Nephron progenitor cell (in vitro differentiated cells): ENCODE measurements around the gene PTRH2.

Source experiments
- DNase-seq: peaks from one replicate; pipeline ENCODE4 v3.0.0; 2021
- H3K27ac Mint-ChIP-seq: 2 replicates; pipeline ENCODE4 v1.8.0; 2021; ENCODE audit warnings: mild to moderate bottlenecking, moderate library complexity, mixed read lengths
- H3K27me3 Mint-ChIP-seq: 2 replicates; pipeline ENCODE4 v1.8.0; 2021; ENCODE audit warnings: mild to moderate bottlenecking, low read depth, mixed read lengths; ENCODE audit not compliant: poor library complexity
- H3K36me3 Mint-ChIP-seq: 2 replicates; pipeline ENCODE4 v1.8.0; 2021; ENCODE audit warnings: low read depth, mixed read lengths
- H3K4me1 Mint-ChIP-seq: 2 replicates; pipeline ENCODE4 v1.8.0; 2021; ENCODE audit warnings: mixed read lengths
- H3K4me3 Mint-ChIP-seq: 2 replicates; pipeline ENCODE4 v1.8.0; 2021; ENCODE audit warnings: mild to moderate bottlenecking, moderate library complexity, mixed read lengths
- H3K9me3 Mint-ChIP-seq: 2 replicates; pipeline ENCODE4 v1.8.0; 2021; ENCODE audit warnings: mild to moderate bottlenecking, moderate library complexity, mixed read lengths
- TF ChIP-seq, protein P1 (sequence below): fragments of 200-600 bp; sonication (generic); IDR thresholded peaks from 2 replicates; pipeline ENCODE4 v1.5.0; 2021; ENCODE audit warnings: antibody characterized with exemption

The PTRH2 gene

DNA sequence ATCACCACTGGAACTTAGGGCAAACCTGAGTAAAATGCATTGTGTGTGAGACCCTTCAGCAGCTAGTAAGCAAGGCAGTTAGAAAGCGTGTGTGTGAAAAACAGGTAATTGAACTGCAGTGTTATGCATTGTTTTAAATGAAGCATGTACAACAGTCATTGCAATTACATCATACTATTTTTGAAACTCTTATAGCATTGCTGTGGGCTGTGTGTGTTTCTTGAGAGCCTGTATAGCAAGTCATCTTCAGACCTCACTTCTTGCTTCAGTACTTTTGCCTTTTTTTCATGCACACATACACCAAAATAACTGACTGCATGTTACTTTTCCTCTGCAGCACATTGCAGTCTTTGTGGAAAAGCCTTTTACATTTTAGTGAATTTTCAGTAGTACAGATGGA lies 19.2 kb downstream of the PTRH2 start:
- no peaks in the 10 kb centered on the region for H3K27me3 Mint-ChIP-seq
- H3K36me3 Mint-ChIP-seq: peaks cover 57% of the 10 kb centered on the region
- peak overlapping the region; percentile 34 for H3K27ac Mint-ChIP-seq
- H3K4me3 Mint-ChIP-seq: no peak overlapping the region
- DNase-seq: no peak
- no peaks in the 10 kb centered on the region for H3K9me3 Mint-ChIP-seq
- TF ChIP-seq, protein P1, sequence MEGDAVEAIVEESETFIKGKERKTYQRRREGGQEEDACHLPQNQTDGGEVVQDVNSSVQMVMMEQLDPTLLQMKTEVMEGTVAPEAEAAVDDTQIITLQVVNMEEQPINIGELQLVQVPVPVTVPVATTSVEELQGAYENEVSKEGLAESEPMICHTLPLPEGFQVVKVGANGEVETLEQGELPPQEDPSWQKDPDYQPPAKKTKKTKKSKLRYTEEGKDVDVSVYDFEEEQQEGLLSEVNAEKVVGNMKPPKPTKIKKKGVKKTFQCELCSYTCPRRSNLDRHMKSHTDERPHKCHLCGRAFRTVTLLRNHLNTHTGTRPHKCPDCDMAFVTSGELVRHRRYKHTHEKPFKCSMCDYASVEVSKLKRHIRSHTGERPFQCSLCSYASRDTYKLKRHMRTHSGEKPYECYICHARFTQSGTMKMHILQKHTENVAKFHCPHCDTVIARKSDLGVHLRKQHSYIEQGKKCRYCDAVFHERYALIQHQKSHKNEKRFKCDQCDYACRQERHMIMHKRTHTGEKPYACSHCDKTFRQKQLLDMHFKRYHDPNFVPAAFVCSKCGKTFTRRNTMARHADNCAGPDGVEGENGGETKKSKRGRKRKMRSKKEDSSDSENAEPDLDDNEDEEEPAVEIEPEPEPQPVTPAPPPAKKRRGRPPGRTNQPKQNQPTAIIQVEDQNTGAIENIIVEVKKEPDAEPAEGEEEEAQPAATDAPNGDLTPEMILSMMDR: no peak
- H3K4me1 Mint-ChIP-seq: no peaks in the 10 kb centered on the region

DNA sequence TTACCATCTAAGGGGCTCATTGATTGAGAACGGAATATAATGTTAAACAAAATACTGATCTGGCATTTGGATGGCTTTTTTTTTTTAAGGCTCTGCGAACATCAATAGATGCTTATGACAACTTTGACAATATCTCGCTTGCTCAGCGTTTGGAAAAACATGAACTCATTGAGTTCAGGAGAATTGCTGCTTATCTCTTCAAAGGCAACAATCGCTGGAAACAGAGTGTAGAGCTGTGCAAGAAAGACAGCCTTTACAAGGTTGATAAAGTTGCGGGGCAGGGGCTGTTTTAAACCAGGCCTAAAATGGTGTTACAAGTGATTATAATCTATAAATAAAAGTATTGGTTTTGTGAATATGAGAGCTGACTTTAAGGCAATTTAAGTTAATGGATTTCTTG lies 22.3 kb downstream of the PTRH2 start:
- Mint-ChIP-seq H3K4me1 (no peaks in the 10 kb centered on the region), H3K9me3 (no peaks in the 10 kb centered on the region), H3K36me3 (peaks cover 55% of the 10 kb centered on the region), H3K4me3 (no peak overlapping the region), H3K27me3 (no peaks in the 10 kb centered on the region), H3K27ac (no peak overlapping the region)
- no peak for DNase-seq
- TF ChIP-seq, protein P1: no peak

DNA sequence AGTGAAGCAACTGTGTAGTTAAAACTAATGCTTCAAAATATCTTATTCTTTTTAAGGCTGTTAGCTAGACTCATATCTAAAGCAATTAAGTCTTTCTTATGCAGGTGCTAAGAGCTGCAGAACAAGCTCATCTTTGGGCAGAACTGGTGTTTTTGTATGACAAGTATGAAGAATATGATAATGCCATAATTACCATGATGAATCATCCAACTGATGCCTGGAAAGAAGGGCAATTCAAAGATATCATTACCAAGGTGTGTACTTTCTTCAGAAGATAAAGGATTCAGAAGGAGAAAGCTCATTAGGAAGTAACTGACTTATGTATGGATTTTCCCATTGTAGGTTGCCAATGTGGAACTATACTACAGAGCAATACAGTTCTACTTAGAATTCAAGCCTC lies 23.9 kb downstream of the PTRH2 start:
- H3K4me1 Mint-ChIP-seq: no peaks in the 10 kb centered on the region
- H3K36me3 Mint-ChIP-seq: peaks cover 60% of the 10 kb centered on the region
- H3K4me3 Mint-ChIP-seq: no peak overlapping the region
- no peak for DNase-seq
- no peak overlapping the region for H3K27ac Mint-ChIP-seq
- no peaks in the 10 kb centered on the region for H3K9me3 Mint-ChIP-seq
- H3K27me3 Mint-ChIP-seq: no peaks in the 10 kb centered on the region
- TF ChIP-seq, protein P1: no peak

DNA sequence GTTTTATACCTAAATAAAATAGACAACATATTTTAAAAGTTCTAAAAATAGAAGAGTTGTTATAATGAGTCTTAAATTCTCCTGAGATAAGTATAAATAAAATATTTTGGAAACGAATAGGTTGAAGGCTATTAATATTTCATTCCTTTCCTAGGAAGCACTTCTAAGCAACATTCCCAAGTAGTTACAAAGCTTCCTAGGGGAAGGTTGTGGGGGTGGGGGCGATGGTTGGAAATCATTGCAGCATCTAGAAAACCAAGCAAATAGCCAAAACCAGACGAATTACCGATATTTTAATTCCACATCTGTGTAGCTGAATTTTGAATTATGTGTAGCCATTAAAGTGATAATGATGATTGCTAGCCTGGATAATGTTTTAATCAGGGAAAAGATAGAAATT lies 26.9 kb downstream of the PTRH2 start:
- TF ChIP-seq, protein P1: no peak
- H3K4me3 Mint-ChIP-seq: no peak overlapping the region
- DNase-seq: no peak
- H3K4me1 Mint-ChIP-seq: no peaks in the 10 kb centered on the region
- H3K27ac Mint-ChIP-seq: no peak overlapping the region
- peaks cover 69% of the 10 kb centered on the region for H3K36me3 Mint-ChIP-seq
- no peaks in the 10 kb centered on the region for H3K9me3 Mint-ChIP-seq
- no peaks in the 10 kb centered on the region for H3K27me3 Mint-ChIP-seq

DNA sequence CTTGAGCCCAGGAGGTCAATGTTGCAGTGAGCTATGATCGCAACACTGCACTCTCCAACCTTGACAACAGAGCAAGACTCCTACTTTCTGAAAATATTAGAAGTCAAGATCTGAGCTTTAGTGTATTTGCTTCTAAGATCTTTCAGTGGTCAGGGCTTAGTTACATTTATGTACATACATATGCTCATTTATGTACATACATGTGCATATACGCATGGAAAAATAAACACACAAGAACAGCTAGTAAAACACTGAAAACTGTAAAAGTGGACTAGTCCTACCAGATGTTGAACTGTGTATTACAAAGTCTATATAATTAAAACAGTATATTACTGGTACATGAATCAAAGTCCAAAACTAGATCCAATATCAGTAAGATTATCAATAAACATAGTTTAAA lies 28.3 kb downstream of the PTRH2 start:
- H3K36me3 Mint-ChIP-seq: peaks cover 70% of the 10 kb centered on the region
- no peak overlapping the region for H3K4me3 Mint-ChIP-seq
- no peaks in the 10 kb centered on the region for H3K9me3 Mint-ChIP-seq
- no peak overlapping the region for H3K27ac Mint-ChIP-seq
- no peak for DNase-seq
- TF ChIP-seq, protein P1: no peak
- H3K4me1 Mint-ChIP-seq: no peaks in the 10 kb centered on the region
- H3K27me3 Mint-ChIP-seq: no peaks in the 10 kb centered on the region

DNA sequence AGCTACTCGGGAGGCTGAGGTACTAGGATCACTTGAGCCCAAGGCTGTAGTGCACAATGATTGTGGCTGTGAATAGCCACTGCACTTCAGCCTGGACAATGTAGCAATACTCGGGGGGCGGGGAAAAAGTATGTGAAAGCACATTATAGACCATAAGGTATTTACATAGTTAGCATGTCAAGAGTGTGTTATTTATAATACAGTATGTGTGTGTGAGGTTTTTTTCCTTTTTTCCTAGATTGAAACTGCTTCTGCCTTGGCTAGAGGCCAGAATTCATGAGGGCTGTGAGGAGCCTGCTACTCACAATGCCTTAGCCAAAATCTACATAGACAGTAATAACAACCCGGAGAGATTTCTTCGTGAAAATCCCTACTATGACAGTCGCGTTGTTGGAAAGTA lies 30.5 kb downstream of the PTRH2 start:
- no peak overlapping the region for H3K27ac Mint-ChIP-seq
- no peaks in the 10 kb centered on the region for H3K9me3 Mint-ChIP-seq
- DNase-seq: no peak
- TF ChIP-seq, protein P1: no peak
- H3K36me3 Mint-ChIP-seq: peaks cover 49% of the 10 kb centered on the region
- no peak overlapping the region for H3K4me3 Mint-ChIP-seq
- H3K4me1 Mint-ChIP-seq: no peaks in the 10 kb centered on the region
- H3K27me3 Mint-ChIP-seq: no peaks in the 10 kb centered on the region
